ENCODE data around the gene TRIM7. TPM values are rescaled to one million over a fixed set of nuclear protein-coding genes. Genes with fewer than 3 reads are reported as not detected.

The TRIM7 gene
- polyA plus RNA-seq, 3 donors from 2014 or later = 0.50 TPM; not detected in 2

GRCh38 chr5:181223729-181224389 is 18.9 kb upstream of the TRIM7 start:
- Mint-ChIP-seq H3K9me3 (peaks cover 0 to 8% (median 5%) of the 10 kb centered on the region in 6 donors), H3K36me3 (no peaks in the 10 kb centered on the region), H3K27ac (peak overlapping the region; percentile 96 to 100 (median 98)), H3K4me1 (peaks cover 52 to 56% of the 10 kb centered on the region in 2 donors), H3K27me3 (ENCODE audit: low read depth in 3 of 3) (peaks cover 35 to 47% (median 36%) of the 10 kb centered on the region in 3 donors), H3K4me3 (peak overlapping the region; percentile 88 to 96 (median 95))
- no peak for DNase-seq

- Mint-ChIP-seq H3K27ac (peak within 1 kb of the TSS; percentile 96 to 100 (median 98)), H3K4me3 (peak within 1 kb of the TSS; percentile 88 to 96 (median 95)), H3K4me1 (peaks cover 58 to 62% of the 10 kb centered on the region in 2 donors), H3K27me3 (ENCODE audit: low read depth in 3 of 3) (peaks cover 39 to 54% (median 42%) of the 10 kb centered on the region in 3 donors), H3K36me3 (no peaks in the 10 kb centered on the region), H3K9me3 (peaks cover 0 to 10% (median 5%) of the 10 kb centered on the region in 6 donors)
- peak; percentile 99 for DNase-seq
Observed at GRCh38 chr5:181223058-181223728, 18.2 kb upstream of the TRIM7 start, which contains the start of gene TRIM41. TRIM41 (plus strand) TSS chr5:181223281; CDS start chr5:181224000, 719 bp downstream.

- H3K36me3 Mint-ChIP-seq = no peaks in the 10 kb centered on the region
- H3K27me3 Mint-ChIP-seq (ENCODE audit: low read depth in 3 of 3) = peaks cover 45 to 59% (median 47%) of the 10 kb centered on the region in 3 donors
- no peak for DNase-seq
- H3K4me1 Mint-ChIP-seq = peaks cover 63 to 68% of the 10 kb centered on the region in 2 donors
- peaks cover 0 to 13% (median 5%) of the 10 kb centered on the region in 6 donors for H3K9me3 Mint-ChIP-seq
- peak overlapping the region; percentile 96 to 100 (median 98) for H3K27ac Mint-ChIP-seq
- peak overlapping the region; percentile 88 to 96 (median 95) for H3K4me3 Mint-ChIP-seq
Observed at GRCh38 chr5:181222630-181223057, 17.6 kb upstream of the TRIM7 start.

GRCh38 chr5:181221792-181222629 is 17.0 kb upstream of the TRIM7 start:
- DNase-seq = peak; percentile 94 to 95 (median 95)
- H3K4me3 Mint-ChIP-seq = peak overlapping the region; percentile 88 to 96 (median 95)
- H3K4me1 Mint-ChIP-seq = peaks cover 69 to 74% of the 10 kb centered on the region in 2 donors
- peaks cover 49 to 65% (median 54%) of the 10 kb centered on the region in 3 donors for H3K27me3 Mint-ChIP-seq (ENCODE audit: low read depth in 3 of 3)
- peaks cover 0 to 13% (median 5%) of the 10 kb centered on the region in 6 donors for H3K9me3 Mint-ChIP-seq
- peak overlapping the region; percentile 96 to 100 (median 98) for H3K27ac Mint-ChIP-seq
- H3K36me3 Mint-ChIP-seq = no peaks in the 10 kb centered on the region

GRCh38 chr5:181221105-181221791 is 16.3 kb upstream of the TRIM7 start:
- peak overlapping the region; percentile 96 to 100 (median 98) for H3K27ac Mint-ChIP-seq
- H3K36me3 Mint-ChIP-seq = no peaks in the 10 kb centered on the region
- peaks cover 76 to 80% of the 10 kb centered on the region in 2 donors for H3K4me1 Mint-ChIP-seq

GRCh38 chr5:181220178-181220515 is 15.2 kb upstream of the TRIM7 start:
- peaks cover 49 to 66% (median 56%) of the 10 kb centered on the region in 3 donors for H3K27me3 Mint-ChIP-seq (ENCODE audit: low read depth in 3 of 3)
- H3K9me3 Mint-ChIP-seq = peaks cover 0 to 13% (median 5%) of the 10 kb centered on the region in 6 donors
- peak overlapping the region in 4 of 6 donors; percentile 36 to 100 (median 76) for H3K27ac Mint-ChIP-seq
- DNase-seq = no peak
- no peaks in the 10 kb centered on the region for H3K36me3 Mint-ChIP-seq
- peaks cover 70 to 75% of the 10 kb centered on the region in 2 donors for H3K4me1 Mint-ChIP-seq
- peak overlapping the region in 2 of 5 donors; percentile 25 to 38 for H3K4me3 Mint-ChIP-seq

More at GRCh38 chr5:181221105-181221791, 16.3 kb upstream of the TRIM7 start:
- peaks cover 0 to 13% (median 5%) of the 10 kb centered on the region in 6 donors for H3K9me3 Mint-ChIP-seq
- peak overlapping the region; percentile 88 to 96 (median 95) for H3K4me3 Mint-ChIP-seq
- H3K27me3 Mint-ChIP-seq (ENCODE audit: low read depth in 3 of 3) = peaks cover 49 to 66% (median 55%) of the 10 kb centered on the region in 3 donors
- peak; percentile 76 to 84 (median 79) for DNase-seq

GRCh38 chr5:181219262-181220177 is 14.5 kb upstream of the TRIM7 start:
- peaks cover 65 to 69% of the 10 kb centered on the region in 2 donors for H3K4me1 Mint-ChIP-seq
- no peaks in the 10 kb centered on the region for H3K36me3 Mint-ChIP-seq
- peaks cover 0 to 13% (median 5%) of the 10 kb centered on the region in 6 donors for H3K9me3 Mint-ChIP-seq
- peak overlapping the region in 5 of 6 donors; percentile 12 to 100 (median 80) for H3K27ac Mint-ChIP-seq
- peak overlapping the region in 4 of 5 donors; percentile 35 to 55 (median 42) for H3K4me3 Mint-ChIP-seq
- DNase-seq = no peak
- peaks cover 49 to 67% (median 56%) of the 10 kb centered on the region in 3 donors for H3K27me3 Mint-ChIP-seq (ENCODE audit: low read depth in 3 of 3)

- Mint-ChIP-seq H3K27ac (peak overlapping the region in 5 of 6 donors; percentile 90 to 97 (median 97)), H3K4me1 (peaks cover 58 to 61% of the 10 kb centered on the region in 2 donors), H3K36me3 (no peaks in the 10 kb centered on the region), H3K27me3 (ENCODE audit: low read depth in 3 of 3) (peaks cover 49 to 63% (median 54%) of the 10 kb centered on the region in 3 donors), H3K9me3 (peaks cover 0 to 13% (median 5%) of the 10 kb centered on the region in 6 donors), H3K4me3 (peak overlapping the region; percentile 93 to 97 (median 96))
- DNase-seq = no peak
Observed at GRCh38 chr5:181218795-181219124, 13.8 kb upstream of the TRIM7 start.

- Mint-ChIP-seq H3K36me3 (no peaks in the 10 kb centered on the region), H3K27me3 (ENCODE audit: low read depth in 3 of 3) (peaks cover 42 to 59% (median 47%) of the 10 kb centered on the region in 3 donors), H3K4me3 (peak overlapping the region; percentile 93 to 97 (median 96)), H3K9me3 (peaks cover 0 to 13% (median 5%) of the 10 kb centered on the region in 6 donors), H3K4me1 (peaks cover 52 to 54% of the 10 kb centered on the region in 2 donors), H3K27ac (peak overlapping the region; percentile 90 to 98 (median 97))
- DNase-seq = no peak
Observed at GRCh38 chr5:181217803-181218062, 12.7 kb upstream of the TRIM7 start.

- Mint-ChIP-seq H3K27me3 (ENCODE audit: low read depth in 3 of 3) (peaks cover 37 to 55% (median 42%) of the 10 kb centered on the region in 3 donors), H3K27ac (peak overlapping the region; percentile 90 to 98 (median 97)), H3K4me1 (peaks cover 48 to 49% of the 10 kb centered on the region in 2 donors), H3K36me3 (no peaks in the 10 kb centered on the region), H3K9me3 (peaks cover 0 to 11% (median 4%) of the 10 kb centered on the region in 6 donors), H3K4me3 (peak overlapping the region; percentile 93 to 97 (median 96))
- peak; percentile 67 to 75 (median 72) for DNase-seq
Observed at GRCh38 chr5:181217111-181217802, 12.3 kb upstream of the TRIM7 start.

Measured in immature natural killer cell (primary cell).